Measurements from ENCODE around the gene ARL2.

The ARL2 gene

GRCh38 chr11:65040520-65040846 lies 26.5 kb downstream of the ARL2 start:
- Mint-ChIP-seq H3K27me3 (no peaks in the 10 kb centered on the region), H3K4me3 (peak overlapping the region; percentile 91), H3K36me3 (ENCODE audit: insufficient read depth) (peaks cover 8% of the 10 kb centered on the region), H3K4me1 (peaks cover 9% of the 10 kb centered on the region), H3K27ac (ENCODE audit: low read depth) (peak overlapping the region; percentile 87), H3K9me3 (no peaks in the 10 kb centered on the region)
- no peak for DNase-seq (ENCODE audit: low spot score in 2 of 2)
- ATAC-seq (replicated peaks; ENCODE audit: extremely low read depth, poor library complexity, severe bottlenecking): no peak

DNA sequence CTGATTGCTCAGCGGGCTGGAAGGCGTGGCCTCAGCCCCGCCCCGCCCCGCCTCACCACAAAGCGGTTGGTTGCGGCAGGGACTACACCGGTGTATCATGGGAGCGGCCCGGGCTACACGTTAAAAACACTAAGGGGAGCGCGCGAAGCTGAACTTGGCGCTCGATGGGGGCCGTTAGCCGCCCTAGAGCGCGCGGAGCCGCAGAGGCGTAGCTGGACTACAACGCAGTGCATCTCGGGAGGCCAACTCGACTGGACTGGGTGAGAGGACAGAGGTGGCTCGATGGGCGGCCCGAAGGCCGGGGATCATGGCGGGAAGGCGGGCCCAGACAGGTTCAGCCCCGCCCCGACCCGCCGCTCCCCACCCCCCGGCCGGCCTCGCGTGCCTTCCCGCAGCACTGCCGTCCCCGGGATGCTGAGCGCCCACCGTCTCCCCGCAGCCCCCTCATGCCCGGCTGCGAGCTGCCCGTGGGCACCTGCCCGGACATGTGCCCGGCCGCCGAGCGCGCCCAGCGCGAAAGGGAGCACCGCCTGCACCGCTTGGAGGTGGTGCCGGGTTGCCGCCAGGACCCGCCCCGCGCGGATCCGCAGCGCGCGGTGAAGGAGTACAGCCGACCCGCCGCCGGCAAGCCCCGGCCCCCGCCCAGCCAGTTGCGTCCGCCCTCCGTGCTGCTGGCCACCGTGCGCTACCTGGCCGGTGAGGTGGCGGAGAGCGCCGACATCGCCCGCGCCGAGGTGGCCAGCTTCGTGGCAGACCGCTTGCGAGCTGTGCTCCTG lies 27.1 kb downstream of the ARL2 start, which contains the start of gene SAC3D1:
TSS of gene SAC3D1 (plus strand) at position 364 of the 776 bp plus-strand sequence. CDS start at position 447, 83 bp downstream.
- peak; percentile 71 to 80 for DNase-seq (ENCODE audit: low spot score in 2 of 2)
- peak within 1 kb of the TSS; percentile 91 for H3K4me3 Mint-ChIP-seq
- peak; percentile 95 for ATAC-seq (replicated peaks; ENCODE audit: extremely low read depth, poor library complexity, severe bottlenecking)
- H3K4me1 Mint-ChIP-seq: peaks cover 9% of the 10 kb centered on the region
- peaks cover 8% of the 10 kb centered on the region for H3K36me3 Mint-ChIP-seq (ENCODE audit: insufficient read depth)
- H3K27ac Mint-ChIP-seq (ENCODE audit: low read depth): peak within 1 kb of the TSS; percentile 87
- no peaks in the 10 kb centered on the region for H3K27me3 Mint-ChIP-seq
- H3K9me3 Mint-ChIP-seq: no peaks in the 10 kb centered on the region

- H3K36me3 Mint-ChIP-seq (ENCODE audit: insufficient read depth): peaks cover 8% of the 10 kb centered on the region
- ATAC-seq (replicated peaks; ENCODE audit: extremely low read depth, poor library complexity, severe bottlenecking) (no peak), DNase-seq (ENCODE audit: low spot score in 2 of 2) (no peak)
- peaks cover 15% of the 10 kb centered on the region for H3K4me1 Mint-ChIP-seq
- no peaks in the 10 kb centered on the region for H3K27me3 Mint-ChIP-seq
- H3K4me3 Mint-ChIP-seq: peak overlapping the region; percentile 91
- no peak overlapping the region for H3K27ac Mint-ChIP-seq (ENCODE audit: low read depth)
- H3K9me3 Mint-ChIP-seq: no peaks in the 10 kb centered on the region
Measured at GRCh38 chr11:65042891-65043290, 28.9 kb downstream of the ARL2 start.

DNA sequence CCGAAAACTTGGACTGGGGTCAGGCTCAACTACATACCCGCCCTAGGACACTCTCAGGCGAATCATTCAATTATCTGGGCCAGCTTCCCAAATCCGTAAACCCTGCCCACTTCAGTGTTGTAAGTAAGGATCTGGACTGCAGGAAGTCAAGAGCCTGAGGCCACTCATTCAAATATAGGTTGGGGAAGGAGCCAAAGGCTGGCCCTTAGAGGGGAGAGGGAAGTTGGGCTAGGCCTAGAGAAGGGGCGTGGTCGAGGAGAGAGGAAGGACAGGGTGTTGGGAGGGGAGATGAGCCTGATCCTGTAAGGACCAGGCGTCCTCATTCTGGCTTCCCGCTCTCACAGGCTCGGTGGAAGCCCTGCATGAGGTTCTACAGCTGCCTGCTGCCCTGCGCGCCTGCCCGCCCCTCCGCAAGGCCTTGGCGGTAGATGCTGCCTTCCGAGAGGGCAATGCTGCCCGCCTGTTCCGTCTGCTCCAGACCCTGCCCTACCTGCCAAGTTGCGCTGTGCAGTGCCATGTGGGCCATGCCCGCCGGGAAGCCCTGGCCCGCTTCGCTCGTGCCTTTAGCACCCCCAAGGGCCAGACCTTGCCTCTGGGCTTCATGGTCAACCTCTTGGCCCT lies 30.0 kb downstream of the ARL2 start:
- Mint-ChIP-seq H3K4me1 (peaks cover 15% of the 10 kb centered on the region), H3K27ac (ENCODE audit: low read depth) (peak overlapping the region; percentile 47), H3K36me3 (ENCODE audit: insufficient read depth) (peaks cover 7% of the 10 kb centered on the region), H3K9me3 (no peaks in the 10 kb centered on the region), H3K27me3 (no peaks in the 10 kb centered on the region), H3K4me3 (no peak overlapping the region)
- DNase-seq (ENCODE audit: low spot score in 2 of 2): no peak
- ATAC-seq (replicated peaks; ENCODE audit: extremely low read depth, poor library complexity, severe bottlenecking): no peak

DNA sequence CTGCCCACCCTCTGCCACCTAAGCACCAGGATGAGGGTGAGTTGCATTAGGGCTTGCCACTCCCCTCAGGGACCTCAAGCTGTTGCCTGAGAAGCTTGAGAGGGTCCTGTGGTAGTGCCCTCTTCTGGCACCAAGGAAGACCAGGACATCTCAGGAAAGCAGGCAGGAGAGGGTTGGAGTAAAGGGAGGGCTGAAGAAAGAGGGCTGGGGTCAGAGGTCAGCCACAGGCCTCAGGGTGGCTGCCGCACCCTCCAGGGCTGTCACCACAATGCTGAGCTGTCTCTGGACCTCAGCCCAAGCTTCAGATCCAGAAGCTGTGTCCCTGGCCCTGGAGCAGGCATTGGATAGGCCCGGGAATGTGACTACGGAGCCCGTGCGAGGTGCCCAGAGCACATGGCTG lies 31.1 kb downstream of the ARL2 start:
- no peaks in the 10 kb centered on the region for H3K27me3 Mint-ChIP-seq
- ATAC-seq (replicated peaks; ENCODE audit: extremely low read depth, poor library complexity, severe bottlenecking) (no peak), DNase-seq (ENCODE audit: low spot score in 2 of 2) (no peak)
- no peak overlapping the region for H3K4me3 Mint-ChIP-seq
- peaks cover 7% of the 10 kb centered on the region for H3K36me3 Mint-ChIP-seq (ENCODE audit: insufficient read depth)
- no peak overlapping the region for H3K27ac Mint-ChIP-seq (ENCODE audit: low read depth)
- no peaks in the 10 kb centered on the region for H3K9me3 Mint-ChIP-seq
- H3K4me1 Mint-ChIP-seq: peaks cover 15% of the 10 kb centered on the region

DNA sequence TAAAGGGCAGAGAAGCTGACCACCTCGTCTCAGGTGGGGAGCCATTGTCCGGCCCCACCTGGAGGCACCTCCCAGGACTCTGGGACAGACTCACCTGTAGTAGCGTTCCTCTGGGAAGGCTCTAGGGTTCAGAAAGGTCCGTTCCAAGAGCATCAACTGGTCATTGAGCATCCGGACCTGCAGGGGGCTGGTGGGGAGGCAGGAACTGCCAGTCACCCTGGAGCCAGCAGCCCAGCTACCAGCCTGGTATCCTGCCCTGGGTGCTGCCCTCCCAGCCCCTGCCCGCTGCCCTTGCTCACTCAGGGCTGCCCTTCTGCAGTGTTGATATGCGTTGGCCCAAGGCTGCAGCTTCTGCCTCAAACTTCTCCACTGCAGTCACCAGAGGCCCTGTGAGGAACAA lies 31.8 kb downstream of the ARL2 start:
- Mint-ChIP-seq H3K4me3 (no peak overlapping the region), H3K27ac (ENCODE audit: low read depth) (no peak overlapping the region)

GRCh38 chr11:65047581-65048422 lies 33.8 kb downstream of the ARL2 start:
- peaks cover 15% of the 10 kb centered on the region for H3K4me1 Mint-ChIP-seq
- DNase-seq (ENCODE audit: low spot score in 2 of 2) (no peak), ATAC-seq (replicated peaks; ENCODE audit: extremely low read depth, poor library complexity, severe bottlenecking) (peak; percentile 24)
- no peaks in the 10 kb centered on the region for H3K36me3 Mint-ChIP-seq (ENCODE audit: insufficient read depth)
- H3K4me3 Mint-ChIP-seq: peak overlapping the region; percentile 85
- H3K27me3 Mint-ChIP-seq: no peaks in the 10 kb centered on the region
- no peaks in the 10 kb centered on the region for H3K9me3 Mint-ChIP-seq
- H3K27ac Mint-ChIP-seq (ENCODE audit: low read depth): peak overlapping the region; percentile 93

More for the DNA sequence above, 31.8 kb downstream of the ARL2 start:
- ATAC-seq (replicated peaks; ENCODE audit: extremely low read depth, poor library complexity, severe bottlenecking) (no peak), DNase-seq (ENCODE audit: low spot score in 2 of 2) (no peak)
- H3K4me1 Mint-ChIP-seq: peaks cover 15% of the 10 kb centered on the region
- H3K9me3 Mint-ChIP-seq: no peaks in the 10 kb centered on the region
- H3K27me3 Mint-ChIP-seq: no peaks in the 10 kb centered on the region
- peaks cover 6% of the 10 kb centered on the region for H3K36me3 Mint-ChIP-seq (ENCODE audit: insufficient read depth)

- no peaks in the 10 kb centered on the region for H3K36me3 Mint-ChIP-seq (ENCODE audit: insufficient read depth)
- no peak overlapping the region for H3K27ac Mint-ChIP-seq (ENCODE audit: low read depth)
- ATAC-seq (replicated peaks; ENCODE audit: extremely low read depth, poor library complexity, severe bottlenecking) (no peak), DNase-seq (ENCODE audit: low spot score in 2 of 2) (no peak)
- no peaks in the 10 kb centered on the region for H3K27me3 Mint-ChIP-seq
- H3K9me3 Mint-ChIP-seq: no peaks in the 10 kb centered on the region
- peaks cover 20% of the 10 kb centered on the region for H3K4me1 Mint-ChIP-seq
- H3K4me3 Mint-ChIP-seq: no peak overlapping the region
Measured at GRCh38 chr11:65051398-65051858, 37.5 kb downstream of the ARL2 start.

DNA sequence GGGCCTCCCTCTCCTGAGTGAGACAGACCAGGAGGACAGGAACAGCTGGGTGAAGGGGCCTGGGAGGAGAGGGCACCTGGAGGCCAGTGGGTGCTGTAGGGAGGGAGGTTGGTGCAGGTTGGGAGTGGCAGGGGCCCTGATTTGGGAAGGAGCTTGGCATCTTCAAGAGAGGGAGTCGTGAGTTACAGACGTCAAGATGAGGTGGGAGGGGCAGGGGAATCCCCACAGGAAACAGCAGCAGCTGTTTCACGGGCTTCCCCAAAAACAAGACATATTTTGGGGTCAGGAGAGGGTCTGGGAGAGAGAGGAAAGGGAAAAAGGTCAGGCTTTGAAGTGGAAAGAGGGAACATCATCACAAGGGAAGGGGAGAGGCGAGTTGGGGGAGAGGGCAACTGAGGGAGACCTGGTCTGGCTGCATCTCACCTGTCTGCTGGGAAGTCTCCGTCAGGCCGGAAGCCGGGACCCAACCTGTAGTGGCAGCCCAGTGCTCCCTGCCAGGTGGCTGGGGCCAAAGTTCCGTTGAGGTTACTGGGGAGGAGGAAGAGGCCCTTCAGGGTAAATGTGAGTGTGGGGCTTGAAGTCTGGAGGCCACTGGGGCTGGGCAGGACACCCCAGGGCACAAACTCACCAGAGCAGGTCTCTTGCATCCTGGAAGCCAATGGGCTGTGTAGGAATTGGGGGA lies 40.0 kb downstream of the ARL2 start:
- DNase-seq (ENCODE audit: low spot score in 2 of 2) (no peak), ATAC-seq (replicated peaks; ENCODE audit: extremely low read depth, poor library complexity, severe bottlenecking) (peak; percentile 60)
- peak overlapping the region; percentile 9 for H3K27ac Mint-ChIP-seq (ENCODE audit: low read depth)
- peaks cover 13% of the 10 kb centered on the region for H3K4me1 Mint-ChIP-seq
- no peaks in the 10 kb centered on the region for H3K36me3 Mint-ChIP-seq (ENCODE audit: insufficient read depth)
- no peaks in the 10 kb centered on the region for H3K9me3 Mint-ChIP-seq
- peak overlapping the region; percentile 5 for H3K4me3 Mint-ChIP-seq
- no peaks in the 10 kb centered on the region for H3K27me3 Mint-ChIP-seq

GRCh38 chr11:65055538-65055937 lies 41.6 kb downstream of the ARL2 start:
- Mint-ChIP-seq H3K36me3 (ENCODE audit: insufficient read depth) (no peaks in the 10 kb centered on the region), H3K4me1 (peaks cover 13% of the 10 kb centered on the region), H3K4me3 (no peak overlapping the region), H3K27ac (ENCODE audit: low read depth) (no peak overlapping the region), H3K27me3 (no peaks in the 10 kb centered on the region), H3K9me3 (no peaks in the 10 kb centered on the region)
- ATAC-seq (replicated peaks; ENCODE audit: extremely low read depth, poor library complexity, severe bottlenecking) (no peak), DNase-seq (ENCODE audit: low spot score in 2 of 2) (no peak)

DNA sequence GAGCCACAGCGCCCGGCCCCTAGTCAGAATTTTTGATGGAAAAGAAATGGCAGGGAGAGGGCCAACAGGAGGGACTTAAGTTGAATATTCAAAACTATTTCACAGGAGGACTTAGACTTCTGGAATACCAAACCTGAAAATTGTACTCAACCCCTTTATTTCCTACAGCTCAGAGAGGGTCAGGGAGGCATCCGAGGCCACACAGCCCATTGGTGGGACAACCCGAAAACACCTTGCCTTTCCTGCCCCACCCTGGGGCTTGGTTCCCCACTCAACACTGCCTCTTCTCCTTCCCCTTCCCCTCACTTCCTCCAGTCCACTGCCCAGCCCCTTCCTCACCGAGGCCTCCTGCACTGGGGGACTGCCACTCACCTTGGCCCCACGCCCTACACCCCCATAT lies 43.0 kb downstream of the ARL2 start:
- Mint-ChIP-seq H3K36me3 (ENCODE audit: insufficient read depth) (no peaks in the 10 kb centered on the region), H3K9me3 (no peaks in the 10 kb centered on the region), H3K27ac (ENCODE audit: low read depth) (no peak overlapping the region), H3K27me3 (no peaks in the 10 kb centered on the region), H3K4me1 (peaks cover 13% of the 10 kb centered on the region), H3K4me3 (no peak overlapping the region)
- ATAC-seq (replicated peaks; ENCODE audit: extremely low read depth, poor library complexity, severe bottlenecking): no peak
- DNase-seq (ENCODE audit: low spot score in 2 of 2): no peak

- H3K4me1 Mint-ChIP-seq: peaks cover 13% of the 10 kb centered on the region
- ATAC-seq (replicated peaks; ENCODE audit: extremely low read depth, poor library complexity, severe bottlenecking) (no peak), DNase-seq (ENCODE audit: low spot score in 2 of 2) (no peak)
- H3K4me3 Mint-ChIP-seq: no peak overlapping the region
- no peaks in the 10 kb centered on the region for H3K27me3 Mint-ChIP-seq
- no peak overlapping the region for H3K27ac Mint-ChIP-seq (ENCODE audit: low read depth)
- no peaks in the 10 kb centered on the region for H3K9me3 Mint-ChIP-seq
- H3K36me3 Mint-ChIP-seq (ENCODE audit: insufficient read depth): no peaks in the 10 kb centered on the region
Measured at GRCh38 chr11:65057526-65057925, 43.6 kb downstream of the ARL2 start.

Data from central memory CD8-positive, alpha-beta T cell (primary cell).